ENCODE results near the gene NRARP.

The NRARP gene

GRCh38 chr9:137310189-137311052, 8.3 kb upstream of the NRARP start:
- no peak for DNase-seq (ENCODE audit: low spot score)

GRCh38 chr9:137309368-137310188, 7.5 kb upstream of the NRARP start:
- DNase-seq (ENCODE audit: low spot score) = no peak

GRCh38 chr9:137308057-137308619, 6.1 kb upstream of the NRARP start:
- DNase-seq (ENCODE audit: low spot score) = no peak

- no peak for DNase-seq (ENCODE audit: low spot score)
Measured at GRCh38 chr9:137307255-137308056, 5.4 kb upstream of the NRARP start.

GRCh38 chr9:137306850-137307254, 4.8 kb upstream of the NRARP start:
- DNase-seq (ENCODE audit: low spot score) = no peak

GRCh38 chr9:137306066-137306849, 4.2 kb upstream of the NRARP start:
- no peak for DNase-seq (ENCODE audit: low spot score)

GRCh38 chr9:137305798-137306065, 3.7 kb upstream of the NRARP start:
- DNase-seq (ENCODE audit: low spot score) = no peak

GRCh38 chr9:137305060-137305797, 3.2 kb upstream of the NRARP start:
- no peak for DNase-seq (ENCODE audit: low spot score)

- no peak for DNase-seq (ENCODE audit: low spot score)
Measured at GRCh38 chr9:137304383-137305059, 2.5 kb upstream of the NRARP start.

GRCh38 chr9:137303893-137304382, 1.9 kb upstream of the NRARP start:
- no peak for DNase-seq (ENCODE audit: low spot score)

GRCh38 chr9:137303151-137303892, 1.3 kb upstream of the NRARP start:
- no peak for DNase-seq (ENCODE audit: low spot score)

- no peak for DNase-seq (ENCODE audit: low spot score)
Measured at GRCh38 chr9:137302449-137303150, 529 bp upstream of the NRARP start.

GRCh38 chr9:137301081-137301947, 757 bp downstream of the NRARP start:
- DNase-seq (ENCODE audit: low spot score) = no peak

- DNase-seq (ENCODE audit: low spot score) = no peak
Measured at GRCh38 chr9:137300567-137301080, 1.4 kb downstream of the NRARP start.

GRCh38 chr9:137299938-137300337, 2.1 kb downstream of the NRARP start:
- no peak for DNase-seq (ENCODE audit: low spot score)

- DNase-seq (ENCODE audit: low spot score) = no peak
Measured at GRCh38 chr9:137299203-137299565, 2.9 kb downstream of the NRARP start.

GRCh38 chr9:137298401-137299202, 3.5 kb downstream of the NRARP start:
- DNase-seq (ENCODE audit: low spot score) = no peak

All from hematopoietic multipotent progenitor cell treated with erythropoietin and hydrocortisone succinate and interleukin-3 and kit ligand, for 17 days (in vitro differentiated cells).